Fibroblast of gingiva (primary cell): ENCODE data around the gene ACADVL.
"Not testable (repeated sequence)": the region's sequence is repeated elsewhere in the genome, so short reads cannot be mapped to it uniquely, and the experiment has no call there.

Source experiments
- DNase-seq: peaks from one replicate; pipeline ENCODE4 v3.0.0-alpha.2; 2011; ENCODE audit warnings: low read depth

Gene ACADVL

GRCh38 chr17:7219812-7220592, at the start of gene ACADVL, which contains the start of gene DLG4:
Gene ACADVL (plus strand): TSS chr17:7219938. CDS start chr17:7219985, 47 bp downstream.
Gene DLG4 (minus strand): TSS chr17:7219836.
- peak; percentile 86 for DNase-seq

GRCh38 chr17:7172522-7173191, 47.1 kb upstream of the ACADVL start:
- not testable (repeated sequence) for DNase-seq

- no peak for DNase-seq
Measured at GRCh38 chr17:7173687-7174602, 45.8 kb upstream of the ACADVL start.

GRCh38 chr17:7174603-7175326, 45.0 kb upstream of the ACADVL start:
- DNase-seq, result no peak

GRCh38 chr17:7175330-7175733, 44.4 kb upstream of the ACADVL start:
- no peak for DNase-seq

GRCh38 chr17:7176107-7176840, 43.5 kb upstream of the ACADVL start:
- DNase-seq, result no peak

GRCh38 chr17:7176841-7177190, 42.9 kb upstream of the ACADVL start:
- DNase-seq, result no peak

GRCh38 chr17:7177191-7177953, 42.4 kb upstream of the ACADVL start:
- DNase-seq, result peak; percentile 42

GRCh38 chr17:7177954-7178477, 41.7 kb upstream of the ACADVL start:
- no peak for DNase-seq

- no peak for DNase-seq
Measured at GRCh38 chr17:7178973-7179316, 40.8 kb upstream of the ACADVL start.

GRCh38 chr17:7179317-7180254, 40.2 kb upstream of the ACADVL start, which contains the start of gene ASGR1:
Gene ASGR1 (minus strand): TSS chr17:7179370. CDS start chr17:7178563, 807 bp downstream.
- no peak for DNase-seq

GRCh38 chr17:7182101-7182500, 37.6 kb upstream of the ACADVL start:
- not testable (repeated sequence) for DNase-seq

GRCh38 chr17:7183433-7184090, 36.2 kb upstream of the ACADVL start:
- no peak for DNase-seq

GRCh38 chr17:7184091-7184488, 35.6 kb upstream of the ACADVL start:
- no peak for DNase-seq

- DNase-seq, result no peak
Measured at GRCh38 chr17:7184647-7185046, 35.1 kb upstream of the ACADVL start.

- DNase-seq, result no peak
Measured at GRCh38 chr17:7186241-7186640, 33.5 kb upstream of the ACADVL start.

GRCh38 chr17:7190276-7190917, 29.3 kb upstream of the ACADVL start:
- no peak for DNase-seq

- DNase-seq, result no peak
Measured at GRCh38 chr17:7191069-7191468, 28.7 kb upstream of the ACADVL start.
